ENCODE data around the gene TMEM229B.

Gene TMEM229B

DNA sequence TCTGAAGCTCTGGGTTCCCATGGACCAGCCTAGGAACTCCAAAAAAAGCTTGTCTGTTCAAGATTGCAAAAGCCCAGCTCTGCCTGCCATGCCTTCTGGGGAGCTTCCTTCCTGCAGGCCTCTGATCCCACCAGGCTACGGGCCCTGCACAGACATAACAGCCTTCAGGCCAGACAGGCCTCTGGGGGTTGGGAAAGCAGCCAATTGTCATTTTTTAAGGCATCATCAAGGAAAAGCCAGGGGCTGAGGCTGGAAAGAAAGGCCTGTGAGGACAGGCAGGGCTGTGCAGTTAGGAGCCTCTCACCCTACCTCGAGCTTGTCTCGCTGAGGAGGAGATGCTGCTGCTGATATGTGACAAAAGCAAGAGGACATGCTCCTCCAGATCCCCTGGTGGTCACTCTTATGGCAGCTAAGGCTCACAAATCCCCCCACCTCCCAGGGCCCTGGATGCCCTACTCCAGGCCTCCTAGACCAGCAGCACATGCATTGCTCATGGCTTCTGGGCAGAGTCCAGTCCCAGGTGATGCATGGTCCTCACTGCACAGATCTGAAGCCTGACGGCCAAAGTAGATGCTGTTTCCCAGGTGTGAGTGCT is 2.9 kb downstream of the TMEM229B start:
- Mint-ChIP-seq H3K4me3 (no peak overlapping the region), H3K36me3 (ENCODE audit: low read depth) (peaks cover 19% of the 10 kb centered on the region), H3K27ac (no peak overlapping the region), H3K4me1 (ENCODE audit: low read depth) (peaks cover 38% of the 10 kb centered on the region), H3K27me3 (ENCODE audit: low read depth) (peaks cover 12% of the 10 kb centered on the region), H3K9me3 (no peaks in the 10 kb centered on the region)

DNA sequence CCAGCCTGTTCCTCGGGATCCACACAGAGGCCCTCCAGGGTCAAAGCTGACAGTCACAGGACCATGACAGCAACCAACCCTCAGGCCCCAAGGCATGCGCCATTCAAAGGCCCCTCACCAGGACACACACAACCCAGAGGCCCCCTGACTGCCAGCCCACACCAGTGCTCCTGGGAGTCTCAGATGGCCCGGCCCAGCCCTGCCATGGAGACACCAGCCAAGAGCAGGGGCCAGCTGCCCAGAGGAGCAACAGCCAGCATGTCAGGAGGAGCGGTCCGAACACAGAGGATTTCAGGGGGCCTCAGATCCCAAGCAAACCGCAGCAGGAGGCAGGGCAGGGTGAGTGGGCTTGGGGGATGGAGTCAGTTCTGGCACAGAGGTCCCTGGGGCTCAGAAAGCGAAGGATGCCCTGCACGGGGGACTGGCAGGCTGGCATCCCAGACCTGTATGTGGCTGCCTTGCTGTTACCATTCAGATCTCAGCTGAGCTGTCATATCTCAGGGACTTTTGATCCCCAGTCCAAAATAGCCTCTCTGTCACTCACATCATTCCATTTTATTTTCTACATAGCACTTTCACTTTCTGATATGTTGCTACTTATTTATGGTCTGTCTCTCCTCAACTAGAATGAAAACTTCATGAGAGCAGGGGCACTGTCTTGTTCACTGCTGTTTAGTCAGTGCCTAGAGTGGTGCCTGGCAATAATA is 4.8 kb downstream of the TMEM229B start:
- Mint-ChIP-seq H3K4me3 (no peak overlapping the region), H3K4me1 (ENCODE audit: low read depth) (peaks cover 27% of the 10 kb centered on the region)

DNA sequence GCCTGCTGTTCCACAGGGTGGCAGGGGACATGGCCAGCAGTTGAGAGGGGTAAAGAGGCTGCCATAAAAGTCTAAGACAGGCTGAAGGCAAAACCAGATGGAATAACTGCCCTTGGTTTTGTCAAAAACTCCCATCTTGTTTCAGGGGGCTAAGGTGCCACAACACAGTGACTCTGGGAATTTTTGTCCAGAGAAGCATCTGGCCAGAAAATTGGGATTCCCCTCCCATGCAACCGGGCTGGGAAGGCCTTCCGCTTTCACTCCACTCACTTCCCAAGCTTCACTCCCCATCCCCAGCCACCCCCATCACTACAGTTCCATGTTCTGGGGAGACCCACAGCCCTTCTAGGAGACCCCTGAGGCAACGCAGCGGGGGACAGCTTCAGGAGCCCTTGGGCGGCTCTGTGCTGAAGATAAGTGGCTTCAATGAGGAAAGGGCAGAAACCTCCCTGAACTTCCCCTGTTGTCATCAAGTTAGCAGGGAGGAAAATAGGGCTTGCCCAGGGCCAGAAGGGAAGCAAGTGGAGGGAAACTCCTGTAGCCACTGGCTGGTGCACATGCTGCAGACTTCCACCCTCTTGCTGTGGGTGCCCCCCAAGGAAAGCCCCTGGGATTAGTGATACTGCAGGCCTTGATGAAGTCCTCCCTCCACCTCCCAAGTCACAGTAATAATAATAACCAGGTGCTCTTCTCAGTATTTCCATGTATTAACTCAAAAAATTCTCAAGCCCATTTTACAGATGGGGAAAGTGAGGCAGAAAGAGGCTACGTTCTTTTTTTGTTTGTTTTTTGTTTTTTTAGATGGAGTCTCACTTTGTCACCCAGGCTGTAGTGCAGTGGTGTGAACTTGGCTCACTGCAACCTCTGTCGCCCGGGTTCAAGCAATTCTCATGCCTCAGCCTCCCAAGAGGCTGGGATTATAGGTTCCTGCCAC is 6.0 kb downstream of the TMEM229B start:
- peaks cover 5% of the 10 kb centered on the region for H3K27me3 Mint-ChIP-seq (ENCODE audit: low read depth)
- H3K27ac Mint-ChIP-seq: no peak overlapping the region
- no peak overlapping the region for H3K4me3 Mint-ChIP-seq
- H3K4me1 Mint-ChIP-seq (ENCODE audit: low read depth): peaks cover 16% of the 10 kb centered on the region
- peaks cover 22% of the 10 kb centered on the region for H3K36me3 Mint-ChIP-seq (ENCODE audit: low read depth)
- no peaks in the 10 kb centered on the region for H3K9me3 Mint-ChIP-seq

More for the DNA sequence above, 4.8 kb downstream of the TMEM229B start:
- H3K36me3 Mint-ChIP-seq (ENCODE audit: low read depth): peaks cover 19% of the 10 kb centered on the region
- H3K27me3 Mint-ChIP-seq (ENCODE audit: low read depth): peaks cover 5% of the 10 kb centered on the region
- H3K9me3 Mint-ChIP-seq: no peaks in the 10 kb centered on the region
- no peak overlapping the region for H3K27ac Mint-ChIP-seq

DNA sequence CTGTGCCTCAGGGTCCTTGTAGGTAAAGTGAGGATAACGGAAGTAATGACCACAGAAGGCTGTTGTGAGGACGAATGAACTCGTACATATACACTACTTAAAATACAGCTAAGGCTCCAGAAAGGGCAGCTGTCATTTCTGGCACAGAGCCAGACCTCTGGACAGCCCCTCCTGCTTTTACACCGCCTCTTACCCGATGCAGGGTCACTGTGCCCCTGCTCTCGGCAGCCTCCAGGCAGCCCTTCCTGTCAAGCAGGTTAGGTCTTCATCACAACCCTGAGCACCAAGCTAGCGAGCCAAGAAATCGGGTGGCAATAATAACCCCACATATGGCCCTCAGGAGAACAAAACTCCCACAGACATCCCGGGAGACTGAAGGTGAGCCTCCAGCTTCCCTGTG is 8.5 kb downstream of the TMEM229B start:
- H3K4me3 Mint-ChIP-seq: no peak overlapping the region
- peaks cover 10% of the 10 kb centered on the region for H3K36me3 Mint-ChIP-seq (ENCODE audit: low read depth)
- no peaks in the 10 kb centered on the region for H3K9me3 Mint-ChIP-seq
- peaks cover 7% of the 10 kb centered on the region for H3K4me1 Mint-ChIP-seq (ENCODE audit: low read depth)
- H3K27me3 Mint-ChIP-seq (ENCODE audit: low read depth): peaks cover 9% of the 10 kb centered on the region
- H3K27ac Mint-ChIP-seq: no peak overlapping the region

GRCh38 chr14:67478800-67479084 is 9.8 kb downstream of the TMEM229B start:
- H3K36me3 Mint-ChIP-seq (ENCODE audit: low read depth): peaks cover 8% of the 10 kb centered on the region
- no peak overlapping the region for H3K27ac Mint-ChIP-seq
- no peak overlapping the region for H3K4me3 Mint-ChIP-seq
- H3K9me3 Mint-ChIP-seq: no peaks in the 10 kb centered on the region
- peaks cover 9% of the 10 kb centered on the region for H3K27me3 Mint-ChIP-seq (ENCODE audit: low read depth)
- H3K4me1 Mint-ChIP-seq (ENCODE audit: low read depth): peaks cover 5% of the 10 kb centered on the region

- peaks cover 9% of the 10 kb centered on the region for H3K27me3 Mint-ChIP-seq (ENCODE audit: low read depth)
- H3K36me3 Mint-ChIP-seq (ENCODE audit: low read depth): peaks cover 8% of the 10 kb centered on the region
- H3K4me3 Mint-ChIP-seq: no peak overlapping the region
- no peaks in the 10 kb centered on the region for H3K9me3 Mint-ChIP-seq
- no peak overlapping the region for H3K27ac Mint-ChIP-seq
- peaks cover 5% of the 10 kb centered on the region for H3K4me1 Mint-ChIP-seq (ENCODE audit: low read depth)
Measured at GRCh38 chr14:67477926-67478799, 10.4 kb downstream of the TMEM229B start.

DNA sequence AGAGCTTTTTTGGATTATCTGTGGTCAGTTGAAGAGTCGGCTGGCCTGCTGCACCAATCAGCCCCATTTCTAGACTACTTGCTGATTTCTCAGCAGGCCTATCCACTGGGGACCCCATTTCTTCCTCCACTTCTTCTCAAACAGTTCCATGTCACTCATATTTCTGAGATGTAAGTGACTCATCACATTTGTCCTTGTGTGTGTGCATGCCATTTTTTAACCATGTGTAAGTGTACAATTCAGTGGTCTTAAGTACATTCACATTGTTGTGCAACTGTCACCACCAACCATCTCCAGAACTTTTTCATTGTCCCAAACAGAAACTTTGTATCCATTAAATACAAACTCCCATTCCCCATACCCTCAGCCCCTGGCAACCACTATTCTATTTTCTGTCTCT is 14.2 kb downstream of the TMEM229B start:
- H3K27ac Mint-ChIP-seq: no peak overlapping the region
- peaks cover 8% of the 10 kb centered on the region for H3K36me3 Mint-ChIP-seq (ENCODE audit: low read depth)

DNA sequence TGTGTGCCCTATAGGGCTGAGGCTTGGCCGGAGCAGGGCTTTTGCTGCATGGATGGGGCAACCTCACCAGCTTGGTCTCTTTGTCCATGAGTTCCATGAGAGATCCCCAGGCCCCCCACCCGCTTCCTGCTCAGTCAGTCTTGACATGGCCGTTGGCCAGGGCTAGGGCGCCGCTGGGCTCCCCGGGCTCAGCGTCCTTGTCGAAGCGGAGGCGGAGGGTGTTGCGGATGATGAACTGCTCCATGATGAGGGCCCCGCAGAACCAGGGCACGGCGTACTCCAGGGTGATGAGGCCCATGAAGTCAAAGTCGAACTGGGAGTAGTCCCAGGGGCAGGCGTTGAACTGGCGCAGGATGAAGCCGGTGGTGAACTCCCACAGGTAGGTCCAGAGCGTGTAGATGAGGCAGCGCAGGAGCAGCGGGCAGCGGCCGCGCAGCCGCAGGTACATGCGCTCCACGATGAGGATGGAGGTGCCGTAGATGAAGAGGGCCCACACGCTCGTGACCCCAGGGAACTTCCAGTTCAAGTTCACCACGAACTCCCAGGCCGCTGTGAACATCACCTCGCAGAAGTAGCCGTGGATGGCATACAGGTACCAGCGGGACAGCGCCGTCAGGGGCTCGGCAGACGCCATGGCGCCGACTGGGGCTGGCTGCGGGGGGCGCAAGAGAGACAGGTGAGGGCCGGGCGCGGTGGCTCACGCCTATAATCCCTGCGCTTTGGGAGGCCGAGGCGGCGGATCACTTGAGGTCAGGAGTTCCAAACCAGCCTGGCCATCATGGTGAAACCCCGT is 15.0 kb downstream of the TMEM229B start:
- H3K9me3 Mint-ChIP-seq: no peaks in the 10 kb centered on the region
- H3K4me1 Mint-ChIP-seq (ENCODE audit: low read depth): peaks cover 2% of the 10 kb centered on the region
- peaks cover 5% of the 10 kb centered on the region for H3K36me3 Mint-ChIP-seq (ENCODE audit: low read depth)
- H3K27ac Mint-ChIP-seq: no peak overlapping the region
- peaks cover 4% of the 10 kb centered on the region for H3K27me3 Mint-ChIP-seq (ENCODE audit: low read depth)
- no peak overlapping the region for H3K4me3 Mint-ChIP-seq

More for the DNA sequence above, 14.2 kb downstream of the TMEM229B start:
- no peak overlapping the region for H3K4me3 Mint-ChIP-seq
- H3K27me3 Mint-ChIP-seq (ENCODE audit: low read depth): peaks cover 4% of the 10 kb centered on the region
- no peaks in the 10 kb centered on the region for H3K9me3 Mint-ChIP-seq
- peaks cover 2% of the 10 kb centered on the region for H3K4me1 Mint-ChIP-seq (ENCODE audit: low read depth)

GRCh38 chr14:67472726-67473125 is 15.8 kb downstream of the TMEM229B start:
- H3K9me3 Mint-ChIP-seq: no peaks in the 10 kb centered on the region
- no peak overlapping the region for H3K4me3 Mint-ChIP-seq
- peaks cover 2% of the 10 kb centered on the region for H3K4me1 Mint-ChIP-seq (ENCODE audit: low read depth)
- peaks cover 4% of the 10 kb centered on the region for H3K27me3 Mint-ChIP-seq (ENCODE audit: low read depth)
- peaks cover 5% of the 10 kb centered on the region for H3K36me3 Mint-ChIP-seq (ENCODE audit: low read depth)
- H3K27ac Mint-ChIP-seq: no peak overlapping the region

- Mint-ChIP-seq H3K4me3 (no peak overlapping the region), H3K9me3 (no peaks in the 10 kb centered on the region), H3K27me3 (ENCODE audit: low read depth) (peaks cover 11% of the 10 kb centered on the region), H3K36me3 (ENCODE audit: low read depth) (no peaks in the 10 kb centered on the region), H3K4me1 (ENCODE audit: low read depth) (no peaks in the 10 kb centered on the region), H3K27ac (no peak overlapping the region)
Measured at GRCh38 chr14:67469954-67470353, 18.6 kb downstream of the TMEM229B start.

- H3K9me3 Mint-ChIP-seq: no peaks in the 10 kb centered on the region
- H3K4me3 Mint-ChIP-seq: no peak overlapping the region
- no peaks in the 10 kb centered on the region for H3K36me3 Mint-ChIP-seq (ENCODE audit: low read depth)
- peaks cover 6% of the 10 kb centered on the region for H3K4me1 Mint-ChIP-seq (ENCODE audit: low read depth)
- H3K27ac Mint-ChIP-seq: no peak overlapping the region
- H3K27me3 Mint-ChIP-seq (ENCODE audit: low read depth): peaks cover 21% of the 10 kb centered on the region
Measured at GRCh38 chr14:67468378-67468730, 20.2 kb downstream of the TMEM229B start.

GRCh38 chr14:67467134-67467533 is 21.4 kb downstream of the TMEM229B start:
- peaks cover 21% of the 10 kb centered on the region for H3K27me3 Mint-ChIP-seq (ENCODE audit: low read depth)
- H3K36me3 Mint-ChIP-seq (ENCODE audit: low read depth): no peaks in the 10 kb centered on the region
- no peaks in the 10 kb centered on the region for H3K9me3 Mint-ChIP-seq
- H3K4me3 Mint-ChIP-seq: no peak overlapping the region
- no peak overlapping the region for H3K27ac Mint-ChIP-seq
- peaks cover 6% of the 10 kb centered on the region for H3K4me1 Mint-ChIP-seq (ENCODE audit: low read depth)

DNA sequence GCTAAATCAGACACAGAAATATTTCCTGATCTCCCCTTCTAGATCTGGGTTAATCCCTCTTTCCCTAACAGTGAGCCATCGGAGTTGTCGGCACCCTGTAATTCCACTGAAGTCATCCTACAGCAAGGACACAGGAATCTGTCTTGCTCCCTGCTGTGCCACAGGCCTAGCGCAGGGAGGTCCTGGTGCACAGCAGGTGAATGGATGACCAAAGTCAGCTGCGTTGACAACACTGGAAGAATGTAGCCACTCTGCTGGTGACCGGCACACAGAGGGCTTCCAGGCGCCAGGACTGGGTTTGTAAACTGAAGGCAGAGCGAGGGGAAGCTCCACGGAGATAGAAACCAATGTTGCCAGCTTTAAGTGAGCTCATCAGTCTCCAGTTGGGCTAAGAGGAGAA is 23.6 kb downstream of the TMEM229B start:
- H3K27ac Mint-ChIP-seq: no peak overlapping the region
- no peak overlapping the region for H3K4me3 Mint-ChIP-seq
- H3K4me1 Mint-ChIP-seq (ENCODE audit: low read depth): peaks cover 9% of the 10 kb centered on the region
- H3K27me3 Mint-ChIP-seq (ENCODE audit: low read depth): peaks cover 21% of the 10 kb centered on the region
- no peaks in the 10 kb centered on the region for H3K36me3 Mint-ChIP-seq (ENCODE audit: low read depth)
- H3K9me3 Mint-ChIP-seq: no peaks in the 10 kb centered on the region
